SKM-1 (cell line): ENCODE data around the gene MMP10.

Experiments
- DNase-seq: peaks from one replicate; lab custom pipeline; 2025; ENCODE audit not compliant: unreplicated experiment; lab: John Stamatoyannopoulos, UW

The MMP10 gene

GRCh38 chr11:102780491-102780918, at the start of gene MMP10:
TSS of gene MMP10 (minus strand) at chr11:102780628. CDS start at chr11:102780591, 37 bp downstream.
- DNase-seq, result no peak

DNA sequence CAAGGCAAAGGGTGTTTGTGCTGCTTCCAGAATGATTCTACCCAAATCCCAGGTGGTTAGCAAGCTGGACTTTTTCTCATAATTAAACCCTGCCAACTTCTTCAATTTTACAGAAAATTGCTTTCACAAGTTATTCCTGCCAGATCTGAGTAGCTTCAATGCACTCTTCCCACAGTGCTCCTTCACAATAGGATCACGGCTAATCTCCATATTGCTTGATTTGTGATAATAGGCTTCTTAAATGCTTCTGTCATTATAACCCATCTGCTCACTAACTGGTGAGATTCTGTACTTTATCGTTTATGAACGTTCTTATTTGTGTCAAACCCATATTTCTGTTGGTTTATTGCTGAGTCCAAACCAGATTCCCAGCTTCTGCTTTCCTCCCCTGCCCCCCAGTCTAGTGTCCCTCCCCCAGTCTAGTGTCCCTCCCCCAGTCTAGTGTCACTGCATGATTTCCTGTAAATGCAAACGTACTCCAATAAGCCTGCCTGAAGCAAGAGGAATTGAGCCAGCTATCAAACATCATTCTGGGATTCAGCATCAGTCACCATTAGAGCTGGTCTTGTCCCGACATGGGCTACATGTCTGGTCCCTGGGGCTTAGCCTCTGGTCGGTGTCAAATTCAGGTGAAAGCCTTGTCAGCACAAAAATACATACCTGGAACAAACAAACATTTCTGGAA, 49.0 kb upstream of the MMP10 start:
- DNase-seq, result no peak

DNA sequence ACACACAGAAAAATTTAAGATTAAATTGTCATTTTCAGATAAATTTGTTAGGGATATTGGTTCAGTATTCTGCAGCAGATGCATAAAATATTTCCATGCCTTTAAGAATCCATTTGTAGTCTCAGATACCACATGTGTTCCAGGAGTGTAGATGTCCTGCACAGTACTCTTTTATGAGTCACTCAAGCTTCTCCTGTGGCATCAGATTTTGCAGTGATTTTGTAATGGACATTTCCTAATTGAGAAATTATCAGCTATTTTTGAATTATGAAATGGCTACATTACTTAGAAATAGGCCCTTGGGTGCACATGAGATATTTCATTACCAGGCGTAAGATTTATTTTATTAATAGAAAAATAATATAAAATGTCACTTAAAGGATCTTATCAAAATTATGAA, 44.1 kb upstream of the MMP10 start:
- no peak for DNase-seq

DNA sequence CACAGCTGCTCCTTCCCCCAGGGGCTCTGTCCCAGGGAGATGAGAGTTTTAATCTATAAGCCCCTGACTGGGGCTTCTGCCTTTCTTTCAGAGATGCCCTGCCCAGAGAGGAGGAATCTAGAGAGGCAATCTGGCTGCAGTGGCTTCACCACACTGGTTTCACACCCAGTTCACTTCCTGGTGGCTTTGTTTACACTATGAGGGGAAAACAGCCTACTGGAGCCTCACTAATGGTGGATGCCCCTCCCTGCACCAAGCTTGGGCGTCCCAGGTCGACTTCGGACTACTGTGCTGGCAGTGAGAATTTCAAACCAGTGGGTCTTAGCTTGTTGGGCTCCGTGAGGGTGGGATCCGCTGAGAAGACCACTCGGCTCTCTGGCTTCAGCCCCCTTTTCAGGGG, 39.1 kb upstream of the MMP10 start:
- no peak for DNase-seq

DNA sequence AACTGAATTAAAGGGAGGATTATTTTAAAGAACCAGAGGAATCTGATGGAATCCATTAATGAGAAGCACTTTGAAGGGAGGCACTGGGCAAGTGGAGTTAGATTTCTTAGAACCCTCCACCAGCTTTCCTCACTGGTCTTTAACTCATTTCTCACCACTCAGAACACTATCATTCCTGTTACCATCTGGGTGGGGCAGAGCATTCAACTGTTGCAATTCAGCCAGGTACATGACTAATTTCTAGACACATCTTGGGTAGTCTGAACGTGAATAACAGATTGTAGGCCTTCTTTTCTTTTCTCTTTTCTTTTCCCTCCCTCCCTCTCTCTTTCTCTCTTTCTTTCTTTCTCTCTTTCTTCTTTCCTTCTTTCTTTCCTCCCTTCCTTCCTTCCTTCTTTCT, 33.1 kb upstream of the MMP10 start:
- no peak for DNase-seq

DNA sequence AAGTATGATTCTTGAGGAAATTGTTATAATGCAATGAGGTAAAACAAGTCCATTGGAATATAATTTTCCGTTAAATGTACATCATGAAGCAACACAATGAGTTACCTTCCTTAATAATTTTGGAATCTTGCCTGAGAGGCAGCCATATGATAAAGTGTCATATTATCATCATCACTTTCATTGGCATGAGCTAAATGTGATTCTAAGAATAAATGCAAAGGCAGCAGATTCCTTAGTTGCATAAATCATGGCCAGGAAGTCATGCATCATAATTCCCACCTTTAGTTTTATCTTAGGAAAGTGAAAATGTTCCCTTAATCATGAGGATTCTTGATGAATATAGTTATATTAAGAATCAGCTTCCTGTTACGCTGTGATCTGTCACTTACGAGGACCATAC, 31.8 kb upstream of the MMP10 start:
- DNase-seq, result no peak

DNA sequence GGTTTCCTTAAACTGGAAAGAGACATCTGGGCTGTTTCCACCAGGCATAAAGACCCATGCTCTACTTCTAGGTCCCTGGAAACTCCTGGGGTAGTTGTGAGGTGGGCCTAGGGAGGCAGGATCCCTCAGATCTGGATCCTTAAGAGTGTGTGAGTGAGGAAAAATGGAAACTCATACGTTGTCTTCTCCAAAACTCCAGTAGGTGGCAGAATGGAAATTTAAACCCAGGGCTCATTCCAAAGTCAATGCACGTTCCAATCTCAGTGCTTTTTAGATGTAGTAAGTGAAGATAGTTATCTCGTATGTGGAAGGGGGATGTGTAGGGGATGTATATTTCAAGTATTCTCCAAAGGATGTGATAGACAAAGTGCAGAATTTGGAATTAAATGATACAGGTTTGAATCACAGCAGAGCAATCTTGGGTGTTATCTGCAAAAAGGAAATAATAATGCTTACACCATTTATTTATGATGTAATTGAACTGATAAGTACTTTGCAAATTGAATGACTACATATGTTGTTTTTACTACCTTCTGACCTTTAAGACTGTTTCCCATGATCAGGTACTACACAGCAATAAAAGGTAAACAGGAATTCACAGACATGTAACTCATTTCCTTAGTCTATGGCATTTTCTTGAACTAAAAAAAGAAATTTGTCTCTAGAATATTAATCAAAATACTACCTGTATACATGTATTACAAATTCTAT, 30.7 kb upstream of the MMP10 start:
- DNase-seq, result no peak

- DNase-seq, result no peak
Observed at GRCh38 chr11:102809971-102810370, 29.5 kb upstream of the MMP10 start.

DNA sequence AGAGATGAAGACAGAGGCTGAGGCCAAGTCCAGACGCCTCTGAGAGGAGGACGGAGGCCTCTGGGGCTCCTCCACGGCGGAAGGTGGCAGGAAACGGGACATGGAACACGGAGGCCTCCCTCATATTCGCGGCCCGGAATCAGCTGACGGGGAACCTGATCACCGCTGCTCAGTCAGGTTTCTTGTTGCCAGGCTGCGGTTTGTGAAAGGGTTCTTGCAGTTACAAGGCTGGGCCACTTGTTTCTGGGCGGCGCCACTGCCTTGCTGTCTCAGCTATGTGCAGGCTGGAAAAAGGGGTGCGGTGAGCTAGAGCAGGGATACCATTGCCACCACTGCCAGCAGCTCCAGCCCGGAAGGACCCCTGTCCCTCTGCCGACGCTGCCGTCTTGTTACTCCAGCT, 27.5 kb upstream of the MMP10 start:
- DNase-seq, result no peak

- DNase-seq, result no peak
Observed at GRCh38 chr11:102806296-102806695, 25.9 kb upstream of the MMP10 start.

DNA sequence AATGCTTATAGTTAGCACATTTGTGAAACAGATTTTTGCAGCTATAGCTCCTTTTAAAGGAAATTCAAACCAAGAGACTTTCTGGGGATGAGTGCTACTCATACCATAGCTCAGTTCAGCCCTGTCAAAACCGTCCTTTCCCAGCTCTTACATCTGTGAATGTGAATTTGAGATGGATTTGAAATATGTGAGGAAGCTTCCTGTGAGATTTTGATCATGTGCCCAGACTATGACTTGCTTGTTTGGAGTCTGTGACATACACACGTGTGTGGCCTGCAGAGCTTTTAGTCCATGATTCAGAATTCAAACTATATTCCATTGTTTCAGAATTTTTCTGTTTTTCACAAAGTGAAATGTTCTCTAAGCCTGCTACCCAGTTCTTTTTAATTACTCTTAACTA, 21.9 kb upstream of the MMP10 start:
- no peak for DNase-seq

DNA sequence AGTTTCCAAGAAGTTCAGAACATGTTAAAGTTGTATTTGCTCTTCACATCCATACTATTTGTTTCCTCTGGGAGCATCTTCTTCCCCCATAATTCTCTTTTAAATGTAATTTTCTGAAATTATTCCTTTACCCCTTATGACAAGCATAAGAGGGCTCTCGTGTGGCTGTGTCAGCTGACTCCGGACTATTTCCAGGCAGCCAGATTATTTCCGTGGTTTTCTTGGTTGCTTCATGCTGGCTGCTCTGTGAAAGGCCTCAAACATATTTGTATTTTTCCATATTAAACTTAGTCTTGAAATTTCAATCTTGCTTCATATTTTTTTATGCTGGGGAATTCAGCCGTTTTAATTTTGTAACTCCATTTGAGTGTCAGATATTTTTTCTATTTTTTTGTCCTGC, 20.3 kb upstream of the MMP10 start:
- DNase-seq, result no peak

DNA sequence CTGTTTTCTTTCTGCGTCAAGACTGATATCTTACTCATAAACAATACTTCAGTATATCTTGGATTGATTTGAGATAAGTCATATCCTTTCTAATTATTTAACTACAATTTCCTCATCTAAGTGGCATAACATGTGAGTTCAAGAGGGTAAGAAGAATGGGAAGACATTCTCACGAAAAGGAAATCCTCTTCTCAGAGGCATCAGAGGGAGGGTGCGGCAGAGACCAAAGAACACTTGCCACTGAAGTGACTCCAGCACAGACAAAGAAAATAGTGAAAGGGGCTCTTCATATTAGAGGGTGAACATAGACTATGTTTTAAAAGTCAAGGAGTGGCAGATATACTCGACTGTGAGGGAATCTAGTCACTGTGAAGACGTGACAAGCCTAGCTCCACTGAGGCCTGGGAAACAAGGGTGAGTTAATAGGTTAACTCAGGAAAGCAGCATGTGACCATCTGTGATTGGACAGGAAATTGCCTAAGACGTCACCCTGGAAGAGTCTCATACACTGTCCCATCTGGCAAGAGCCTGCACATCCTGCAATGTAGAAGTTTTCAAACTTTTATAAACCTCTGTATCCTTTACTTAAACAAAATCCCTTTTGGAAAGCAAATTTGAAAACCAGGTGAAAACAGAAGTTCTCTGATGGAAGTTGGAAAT, 19.4 kb upstream of the MMP10 start:
- no peak for DNase-seq

DNA sequence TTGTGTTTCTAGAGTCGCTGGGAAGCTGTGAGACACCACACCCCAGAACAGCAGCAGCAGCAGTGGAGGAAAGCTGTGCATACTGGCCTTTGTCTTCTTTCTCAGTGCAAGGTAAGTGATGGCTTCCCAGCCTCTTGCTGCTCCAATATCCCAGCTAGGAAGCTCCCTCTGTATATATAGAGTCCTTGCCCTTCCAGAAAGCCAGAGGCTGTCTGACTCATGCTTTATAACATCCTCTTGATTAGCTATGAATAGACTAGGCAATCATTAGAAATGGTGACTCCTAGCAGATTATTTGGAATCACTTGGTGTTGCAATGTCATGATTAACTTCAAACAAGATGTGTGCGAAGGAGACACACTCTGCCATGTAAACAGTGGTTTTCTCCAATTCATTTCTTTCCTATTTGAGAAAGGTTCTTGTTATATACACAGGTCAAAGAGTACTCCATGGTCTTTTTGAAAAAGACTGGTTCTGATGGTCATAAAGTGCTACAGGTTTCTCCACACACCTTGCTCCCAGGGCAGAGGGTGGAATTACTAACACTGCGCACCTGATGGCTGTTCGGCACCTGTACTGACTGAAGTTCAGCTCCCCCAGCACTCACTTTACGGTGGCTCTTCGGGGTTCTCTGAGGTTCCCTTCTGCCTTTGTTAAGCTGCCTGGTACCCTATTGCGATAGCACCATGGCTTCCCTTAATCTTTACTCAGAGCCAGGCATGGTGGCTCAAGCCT, 17.8 kb upstream of the MMP10 start, which contains the start of gene MMP1:
TSS of gene MMP1 (minus strand) at position 149 of the 735 bp plus-strand sequence. CDS start at position 81, 68 bp downstream.
- DNase-seq, result no peak

- DNase-seq, result no peak
Observed at GRCh38 chr11:102794382-102794781, 14.0 kb upstream of the MMP10 start.

DNA sequence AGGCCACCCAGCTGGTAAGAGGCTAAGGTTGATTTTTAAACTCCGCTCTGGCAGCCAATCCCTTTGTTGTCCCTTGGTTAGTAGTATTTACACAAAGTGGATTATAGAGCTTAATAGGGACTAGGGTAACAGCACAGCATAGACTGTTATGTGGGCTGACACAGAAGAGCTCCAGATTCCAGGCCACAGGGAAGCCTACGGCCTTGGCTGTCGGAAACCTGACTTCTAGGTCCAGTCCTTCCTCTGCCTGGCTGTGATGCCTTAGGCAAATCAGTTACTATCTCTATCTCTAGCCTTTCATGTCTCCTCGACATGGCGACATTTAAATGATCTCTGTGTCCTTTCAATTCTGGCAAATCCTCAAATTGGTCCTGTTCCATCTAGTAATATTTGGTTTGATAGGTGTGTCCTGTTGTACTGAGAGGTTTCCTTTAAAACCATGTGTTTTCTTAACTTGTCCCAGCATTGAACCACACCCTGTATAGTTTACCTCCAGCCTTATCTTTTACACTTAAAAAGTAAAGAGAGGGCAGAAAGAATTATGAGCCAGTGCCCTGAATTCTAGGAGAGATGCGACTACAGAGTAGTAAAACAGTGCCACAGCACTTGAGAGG, 13.4 kb upstream of the MMP10 start:
- DNase-seq, result no peak

DNA sequence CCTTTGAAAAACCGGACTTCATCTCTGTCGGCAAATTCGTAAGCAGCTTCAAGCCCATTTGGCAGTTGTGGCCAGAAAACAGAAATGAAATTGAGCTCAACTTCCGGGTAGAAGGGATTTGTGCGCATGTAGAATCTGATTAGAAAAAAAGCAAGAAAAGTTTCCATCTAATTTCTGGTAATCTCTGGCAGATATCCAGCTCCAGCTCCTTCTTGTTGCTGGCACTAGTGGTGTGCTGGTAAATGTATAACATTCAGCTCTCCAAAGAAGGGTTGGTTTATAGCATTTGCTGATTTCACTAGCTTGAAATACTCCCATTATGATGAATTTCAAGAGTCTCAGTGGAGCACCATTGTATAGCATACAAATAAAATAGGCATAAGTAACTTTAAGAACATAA, 12.2 kb upstream of the MMP10 start:
- no peak for DNase-seq

- no peak for DNase-seq
Observed at GRCh38 chr11:102791271-102792036, 11.0 kb upstream of the MMP10 start.

DNA sequence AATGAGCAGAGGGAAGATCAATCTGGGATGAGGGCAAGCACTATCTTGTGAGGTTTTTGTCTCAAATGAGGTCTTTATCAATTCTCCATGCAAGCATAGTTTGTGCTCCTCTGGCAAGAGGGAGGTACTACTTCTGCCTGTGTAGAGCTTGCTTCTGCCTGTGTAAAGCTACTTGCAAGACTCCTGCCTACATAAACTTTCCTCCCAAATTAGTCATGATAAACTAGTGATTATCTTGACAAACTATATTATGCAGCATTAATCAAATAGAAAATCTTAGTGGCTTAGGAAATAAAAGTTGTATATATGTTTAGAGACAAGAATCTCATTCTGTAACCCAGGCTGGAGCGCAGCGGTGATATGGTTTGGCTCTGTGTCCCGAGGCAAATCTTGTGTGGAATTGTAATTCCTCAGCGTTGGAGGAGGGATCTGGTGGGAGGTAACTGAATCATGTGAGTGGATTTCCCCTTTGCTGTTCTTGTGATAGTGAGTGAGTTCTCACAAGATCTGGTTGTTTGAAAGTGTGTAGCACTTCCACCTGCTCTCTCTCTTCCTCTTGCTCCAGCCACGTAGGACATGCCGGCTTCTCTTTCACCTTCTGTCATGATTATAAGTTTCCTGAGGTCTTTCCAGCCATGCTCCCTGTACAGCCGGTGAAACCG, 8.0 kb upstream of the MMP10 start:
- no peak for DNase-seq

DNA sequence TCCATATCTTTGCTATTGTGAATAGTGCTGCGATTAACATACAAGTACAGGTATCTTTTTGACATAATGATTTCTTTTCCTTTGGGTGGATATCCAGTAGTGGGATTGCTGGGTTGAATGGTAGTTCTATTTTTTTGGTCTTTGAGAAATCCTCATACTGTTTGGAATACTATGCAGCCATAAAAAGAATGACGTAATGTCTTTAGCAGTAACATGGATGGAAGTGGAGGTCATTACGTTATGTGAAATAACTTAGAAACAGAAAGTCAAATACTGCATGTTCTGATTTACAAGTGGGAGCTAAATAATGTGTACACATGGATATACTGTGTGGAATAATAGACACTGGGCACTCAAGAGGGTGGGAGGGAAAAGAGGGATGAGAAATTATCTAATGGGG, 4.0 kb upstream of the MMP10 start:
- DNase-seq, result no peak
